HCT116 (cell line): ENCODE results near the gene KTI12. TPM values are rescaled to one million over a fixed set of nuclear protein-coding genes. Genes with fewer than 3 reads are reported as not detected.

ENCODE experiments used
- ATAC-seq: fragments of 200-7000 bp; cut with Tn5 transposase; 2 replicates; pipeline ENCODE4 v1.9.1; 2020; ENCODE audit warnings: mild to moderate bottlenecking, moderate library complexity
- BruUV-seq: library from RNA; stranded (reverse); fragments of 400-500 nt; replicated peaks from 2 replicates; lab custom pipeline; 2021; lab: Mats Ljungman, UMichigan
- CTCF ChIA-PET: fragments of 300-600 bp; sonication (Branson Sonifier 250); formaldehyde crosslinking; loops from one replicate; lab custom pipeline; 2021; ENCODE audit warnings: antibody characterized with exemption; lab: Charles Lee
- POLR2A ChIA-PET: fragments of 300-600, 350-600 bp; sonication (Branson Sonifier 250); formaldehyde crosslinking; loops from one replicate; lab custom pipeline; 2021; ENCODE audit warnings: antibody characterized with exemption; lab: Charles Lee
- RAD21 ChIA-PET, 2 experiments: fragments of 300-600 bp; sonication (Branson Sonifier 250); formaldehyde crosslinking; loops; one replicate each; lab custom pipeline; 2023; ENCODE audit warnings: low total read pairs in 2 of 2; ENCODE audit not compliant: uncharacterized antibody in 2 of 2, unreplicated experiment in 2 of 2, low non-redundant PET in 1 of 2; lab: Charles Lee
- DNase-seq: peaks from one replicate; pipeline ENCODE4 v3.0.0-alpha.2; 2010; ENCODE audit warnings: low read depth, low spot score
- H2AFZ ChIP-seq: fragments of 200-600 bp; shearing (Covaris generic), sonication (generic); 2 replicates; pipeline ENCODE4 v1.6.1; 2017; ENCODE audit warnings: low read depth, mixed run types, mixed read lengths, antibody characterized with exemption, low read length; ENCODE audit not compliant: poor library complexity, severe bottlenecking
- H3K27ac ChIP-seq: 2 replicates; pipeline ENCODE4 v1.5.1; 2012; ENCODE audit warnings: low read depth, low read length
- H3K27me3 ChIP-seq: fragments of 200-600 bp; sonication (generic); 2 replicates; pipeline ENCODE4 v1.6.1; 2016; ENCODE audit warnings: mixed run types, low read length, mixed read lengths; ENCODE audit not compliant: insufficient read depth
- H3K36me3 ChIP-seq, 2 experiments: fragments of 200-500 bp in 1 of 2; fragments of 200-600 bp in 1 of 2; sonication (Bioruptor generic) in 1 of 2; sonication (generic) in 1 of 2; 2 replicates each; pipeline versions ENCODE4 v1.5.1 to v1.6.1; 2014 to 2016; ENCODE audit warnings: low read length in 2 of 2, inconsistent platforms in 1 of 2, mixed read lengths in 1 of 2, mixed run types in 1 of 2; ENCODE audit not compliant: insufficient read depth in 2 of 2, control insufficient read depth in 1 of 2
- H3K4me1 ChIP-seq, 2 experiments: fragments of 200-600 bp in 1 of 2; sonication (generic) in 1 of 2; 2 replicates each; pipeline versions ENCODE4 v1.5.1 to v1.6.1; 2012 to 2017; ENCODE audit warnings: low read length in 2 of 2, inconsistent platforms in 1 of 2, mild to moderate bottlenecking in 1 of 2, mixed read lengths in 1 of 2, mixed run types in 1 of 2, moderate library complexity in 1 of 2; ENCODE audit not compliant: insufficient read depth in 2 of 2, control insufficient read depth in 1 of 2
- H3K4me2 ChIP-seq: fragments of 200-600 bp; sonication (generic); 2 replicates; pipeline ENCODE4 v1.6.1; 2017; ENCODE audit warnings: mixed run types, low read length, mixed read lengths
- H3K4me3 ChIP-seq, 2 experiments: fragments of 200-600 bp in 1 of 2; sonication (generic) in 1 of 2; replicated peaks in 1 of 2; 2 replicates each; pipeline ENCODE4 v1.5.1; 2011 to 2016; ENCODE audit warnings: low read length in 2 of 2, control low read depth in 1 of 2, low read depth in 1 of 2, mild to moderate bottlenecking in 1 of 2, mixed read lengths in 1 of 2, mixed run types in 1 of 2
- H3K79me2 ChIP-seq: fragments of 200-600 bp; sonication (generic); 2 replicates; pipeline ENCODE4 v1.6.1; 2017; ENCODE audit warnings: mild to moderate bottlenecking, mixed run types, low read length, moderate library complexity, mixed read lengths; ENCODE audit not compliant: insufficient read depth
- H3K9ac ChIP-seq: fragments of 200-600 bp; sonication (generic); 2 replicates; pipeline ENCODE4 v1.6.1; 2016; ENCODE audit warnings: low read length, mixed read lengths
- H3K9me2 ChIP-seq: fragments of 200-600 bp; sonication (generic), shearing (Covaris generic); 2 replicates; pipeline ENCODE4 v1.6.1; 2017; ENCODE audit warnings: mixed run types, mild to moderate bottlenecking, moderate library complexity; ENCODE audit not compliant: insufficient read depth
- H3K9me3 ChIP-seq, 2 experiments: fragments of 200-500 bp in 1 of 2; fragments of 200-600 bp in 1 of 2; sonication (Bioruptor generic) in 1 of 2; sonication (generic) in 1 of 2; 2 replicates each; pipeline ENCODE4 v1.6.1; 2014 to 2017; ENCODE audit warnings: low read length in 2 of 2, mixed read lengths in 2 of 2, inconsistent platforms in 1 of 2, low read depth in 1 of 2, mild to moderate bottlenecking in 1 of 2, mixed run types in 1 of 2, moderate library complexity in 1 of 2; ENCODE audit not compliant: control insufficient read depth in 1 of 2, insufficient read depth in 1 of 2
- H4K20me1 ChIP-seq: fragments of 200-600 bp; sonication (generic), shearing (Covaris generic); 2 replicates; pipeline ENCODE4 v1.6.1; 2017; ENCODE audit warnings: mixed run types, mild to moderate bottlenecking, moderate library complexity; ENCODE audit not compliant: insufficient read depth
- CBX3 ChIP-seq: IDR thresholded peaks from 2 replicates; pipeline ENCODE4 v1.6.1; 2012; ENCODE audit warnings: low read depth
- CEBPB ChIP-seq: IDR thresholded peaks from 2 replicates; pipeline ENCODE4 v1.6.1; 2012; ENCODE audit warnings: low read depth
- EGR1 ChIP-seq: IDR thresholded peaks from 2 replicates; pipeline ENCODE4 v1.6.1; 2012; ENCODE audit warnings: low read depth
- EZH2phosphoT487 ChIP-seq: fragments of 200-600 bp; IDR thresholded peaks from 2 replicates; pipeline ENCODE4 v1.6.1; 2018; ENCODE audit warnings: antibody characterized with exemption, borderline replicate concordance
- POLR2A ChIP-seq: IDR thresholded peaks from 2 replicates; pipeline ENCODE4 v1.7.0; 2011; ENCODE audit warnings: borderline replicate concordance; ENCODE audit not compliant: insufficient read depth, insufficient read length; ENCODE audit errors: extremely low read depth
- POLR2AphosphoS5 ChIP-seq: IDR thresholded peaks from 2 replicates; pipeline ENCODE4 v1.6.1; 2011; ENCODE audit warnings: mild to moderate bottlenecking, low read depth, low read length, moderate library complexity
- RAD21 ChIP-seq: IDR thresholded peaks from 2 replicates; pipeline ENCODE4 v1.6.1; 2012; ENCODE audit warnings: low read depth, mild to moderate bottlenecking
- REST ChIP-seq: IDR thresholded peaks from 2 replicates; pipeline ENCODE4 v1.6.1; 2012; ENCODE audit warnings: low read depth
- SP1 ChIP-seq: IDR thresholded peaks from 2 replicates; pipeline ENCODE4 v1.6.1; 2012; ENCODE audit warnings: low read depth
- TCF7L2 ChIP-seq: IDR thresholded peaks from 2 replicates; pipeline ENCODE4 v1.7.0; 2011; ENCODE audit warnings: borderline replicate concordance, inconsistent platforms; ENCODE audit not compliant: insufficient read depth, insufficient read length; ENCODE audit errors: extremely low read depth
- YY1 ChIP-seq: IDR thresholded peaks from 2 replicates; pipeline ENCODE4 v1.6.1; 2011; ENCODE audit warnings: low read length, low read depth, moderate library complexity, mild to moderate bottlenecking; ENCODE audit not compliant: insufficient replicate concordance; ENCODE audit errors: extremely low read depth
- ZBTB33 ChIP-seq: IDR thresholded peaks from 2 replicates; pipeline ENCODE4 v1.6.1; 2011; ENCODE audit warnings: mild to moderate bottlenecking, low read length, moderate library complexity; ENCODE audit not compliant: insufficient replicate concordance; ENCODE audit errors: extremely low read depth
- ZFX ChIP-seq: fragments of 450-650 bp; IDR thresholded peaks from 2 replicates; pipeline ENCODE4 v1.6.1; 2017
- ZNF274 ChIP-seq: fragments of 200-500 bp; sonication (Bioruptor generic); IDR thresholded peaks from 2 replicates; pipeline ENCODE4 v1.6.1; 2014; ENCODE audit warnings: mild to moderate bottlenecking, low read depth, low read length, inconsistent platforms
- intact Hi-C: fragments of 100-400 bp; cut with micrococcal nuclease; formaldehyde crosslinking; loops from 2 replicates; pipeline ENCODE4 v1.10.0; 2022
- total RNA-seq: library from RNA; stranded (reverse); gene quantifications from one replicate; pipeline ENCODE4 v1.2.1, GENCODE V29; 2021; ENCODE audit not compliant: unreplicated experiment

The KTI12 gene
- total RNA-seq, 1 experiment from 2014 or later = 8.2 TPM

DNA sequence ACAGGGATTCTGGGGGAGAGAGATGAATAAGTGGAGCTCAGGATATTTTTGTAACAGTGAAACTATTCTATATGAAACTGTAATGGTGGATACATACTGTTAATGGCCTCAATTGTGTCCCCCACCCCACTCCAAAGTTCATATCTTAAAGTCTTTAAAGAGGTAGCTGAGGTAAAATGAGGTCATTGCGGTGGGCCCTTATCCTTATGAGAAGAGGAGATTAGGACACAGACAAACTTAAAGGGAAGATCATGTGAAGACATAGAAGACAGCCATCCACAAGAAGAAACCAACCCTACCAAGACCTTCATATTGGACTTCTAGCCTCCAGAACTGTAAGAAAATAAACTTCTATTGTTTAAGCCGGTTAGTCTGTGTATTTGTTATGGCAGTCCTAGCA is 11.6 kb upstream of the KTI12 start:
- Histone ChIP-seq H3K9me2 (no peaks in the 10 kb centered on the region), H3K4me2 (no peak overlapping the region), H3K4me3 (no peak overlapping the region)
- no peak for ATAC-seq
- intact Hi-C loops = no loop called here
- TF ChIP-seq YY1 (no peak), CBX3 (no peak), ZNF274 (no peak), SP1 (no peak), POLR2AphosphoS5 (no peak), ZFX (no peak), POLR2A (no peak), EZH2phosphoT487 (no peak)
- TF ChIP-seq, all 23 proteins: peak for 0
- ChIA-PET CTCF (no interaction called here), RAD21 (no interaction called here), POLR2A (no interaction called here)
- Histone ChIP-seq H3K79me2 (peaks cover 68% of the 10 kb centered on the region), H3K27ac (no peak overlapping the region), H4K20me1 (no peaks in the 10 kb centered on the region), H3K9me3 (no peaks in the 10 kb centered on the region), H3K36me3 (peaks cover 0 to 12% of the 10 kb centered on the region in 2 experiments; a peak in 1 of 4 replicates), H3K9ac (no peak overlapping the region), H2AFZ (no peak overlapping the region), H3K4me1 (no peaks in the 10 kb centered on the region), H3K27me3 (no peaks in the 10 kb centered on the region)
- no peak for DNase-seq
- BruUV-seq = no TSS peak

- Histone ChIP-seq H4K20me1 (no peaks in the 10 kb centered on the region), H3K27ac (no peak overlapping the region), H3K9me2 (no peaks in the 10 kb centered on the region), H3K27me3 (no peaks in the 10 kb centered on the region), H3K9ac (no peak overlapping the region), H3K4me2 (no peak overlapping the region), H3K4me1 (no peaks in the 10 kb centered on the region), H3K36me3 (peaks cover 6 to 7% of the 10 kb centered on the region in 2 experiments; a peak in 3 of 4 replicates), H2AFZ (no peak overlapping the region), H3K4me3 (no peak overlapping the region), H3K79me2 (peaks cover 40% of the 10 kb centered on the region), H3K9me3 (no peaks in the 10 kb centered on the region)
- DNase-seq (no peak), ATAC-seq (no peak)
- BruUV-seq = no TSS peak
- CTCF ChIA-PET = no interaction called here
- POLR2A ChIA-PET = interaction anchor here (1.1 kb wide), 1 partner anchor 13 kb away, joined by 3 read pairs; the partner anchor contains the start of gene TXNDC12
- intact Hi-C loops = no loop called here
- RAD21 ChIA-PET = no interaction called here
- TF ChIP-seq ZBTB33 = no peak
- no peak for TF ChIP-seq CBX3
- no peak for TF ChIP-seq YY1
- TF ChIP-seq TCF7L2 = no peak
- TF ChIP-seq POLR2A = no peak
- TF ChIP-seq ZFX = no peak
- TF ChIP-seq REST = no peak
- TF ChIP-seq EZH2phosphoT487 = no peak
- no peak for TF ChIP-seq EGR1
- TF ChIP-seq RAD21 = no peak
- TF ChIP-seq ZNF274 = no peak
- TF ChIP-seq CEBPB = no peak
Measured at GRCh38 chr1:52041551-52042185, 8.1 kb upstream of the KTI12 start.
